Measurements from ENCODE around the gene PDX1.
"Not testable (repeated sequence)": the region's sequence is repeated elsewhere in the genome, so short reads cannot be mapped to it uniquely, and the experiment has no call there.

Gene PDX1

DNA sequence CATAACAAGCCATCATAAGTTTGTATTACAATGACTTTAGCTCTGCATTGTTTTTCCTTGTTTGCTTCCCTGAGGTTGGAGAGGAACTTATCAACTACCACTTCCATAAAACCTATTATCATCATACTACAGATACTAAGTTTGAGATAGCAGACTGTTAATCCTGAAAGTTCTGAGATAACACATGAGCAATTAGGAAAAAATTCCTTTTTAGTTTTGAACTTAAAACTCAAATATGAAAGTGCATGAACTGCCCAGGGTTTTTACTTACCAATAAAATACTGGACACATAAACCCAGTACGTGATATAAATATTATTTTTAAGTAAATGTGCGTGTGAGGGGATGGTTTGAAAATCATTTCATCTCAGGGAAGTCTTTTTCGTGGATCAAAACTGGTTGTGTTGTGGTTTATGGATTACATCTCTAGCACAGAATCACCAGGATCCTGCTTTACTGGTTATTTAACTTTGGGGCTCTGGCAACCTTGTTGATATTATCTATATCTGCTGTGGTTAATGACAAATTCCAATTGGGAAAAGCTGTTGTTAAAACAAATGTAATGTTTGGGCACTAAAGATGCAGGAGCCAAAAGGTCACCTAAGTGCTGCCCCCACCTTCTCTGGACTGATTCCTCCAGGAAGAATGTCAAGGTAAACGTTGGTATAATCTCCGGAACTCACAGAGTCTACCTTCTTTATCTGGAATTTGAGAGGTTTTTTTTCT lies 36.9 kb downstream of the PDX1 start:
- no peak for DNase-seq (ENCODE audit: low read depth, low spot score)

- no peak for DNase-seq (ENCODE audit: low read depth, low spot score)
These were observed 40.2 kb downstream of the PDX1 start for GRCh38 chr13:27959976-27960361.

GRCh38 chr13:27960362-27961226 lies 40.8 kb downstream of the PDX1 start:
- DNase-seq (ENCODE audit: low read depth, low spot score), result no peak

DNA sequence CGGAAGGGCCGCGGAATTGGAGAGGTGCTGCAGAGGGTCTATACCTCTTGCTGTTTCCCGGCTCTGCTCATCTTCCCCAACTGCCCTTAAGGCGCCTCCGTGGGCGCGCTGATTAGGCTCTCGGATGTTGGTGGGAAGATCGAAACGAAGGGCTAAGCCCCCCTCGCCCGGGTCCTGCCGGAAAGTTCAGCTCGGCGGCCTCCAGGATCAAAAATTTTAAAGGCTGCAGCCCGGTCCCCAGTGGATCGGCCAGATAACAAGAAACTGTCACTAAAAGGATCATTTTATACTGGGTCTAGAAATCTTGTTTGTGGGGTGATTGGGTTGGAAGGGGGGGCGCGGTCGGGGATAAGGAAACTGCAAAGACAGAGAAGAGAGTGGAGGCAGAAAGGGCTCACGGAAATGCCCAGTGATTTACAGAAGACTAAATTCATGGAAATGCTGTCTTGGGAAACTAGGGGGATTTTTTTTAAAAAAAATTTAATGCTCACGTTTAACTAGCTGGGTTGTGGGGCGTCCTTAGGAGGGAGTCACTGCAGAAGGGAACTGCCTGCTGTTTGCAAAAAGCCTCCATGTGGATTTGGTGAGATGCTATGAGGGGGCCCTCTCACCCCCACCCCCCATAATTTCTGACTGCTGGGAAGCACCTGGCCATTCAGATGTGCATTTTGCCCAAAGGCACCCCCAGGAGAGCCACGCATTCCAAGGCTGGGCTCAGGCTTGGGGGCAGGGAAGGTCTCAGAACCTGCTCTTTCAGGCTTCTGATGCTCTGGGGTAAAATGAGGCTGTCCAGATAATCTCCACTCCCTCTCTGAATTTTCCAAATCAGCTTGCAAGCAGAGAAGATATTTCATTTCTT lies 41.7 kb downstream of the PDX1 start:
- no peak for DNase-seq (ENCODE audit: low read depth, low spot score)

GRCh38 chr13:27962128-27962841 lies 42.5 kb downstream of the PDX1 start:
- DNase-seq (ENCODE audit: low read depth, low spot score), result no peak

DNA sequence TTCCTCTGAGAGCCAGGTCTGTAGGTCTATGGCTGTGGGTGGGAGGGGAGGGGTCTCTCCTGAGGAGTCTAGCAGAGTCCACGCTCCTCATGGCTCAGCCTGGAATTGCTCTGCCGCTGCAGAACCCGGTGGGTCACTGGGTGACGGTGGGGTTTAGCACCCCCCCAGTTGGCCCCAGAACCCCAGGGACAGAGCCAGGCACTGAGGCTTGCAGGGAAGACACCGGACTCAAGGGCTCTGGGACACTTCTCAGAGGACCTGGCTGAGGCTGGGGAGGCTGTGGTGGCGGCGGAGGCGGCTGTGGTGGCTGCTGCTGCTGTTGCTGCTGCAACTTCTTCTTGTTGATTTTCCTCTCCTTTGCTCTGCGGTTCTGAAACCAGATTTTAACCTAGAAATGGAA lies 43.2 kb downstream of the PDX1 start:
- no peak for DNase-seq (ENCODE audit: low read depth, low spot score)

- DNase-seq (ENCODE audit: low read depth, low spot score), result no peak
These were observed 43.7 kb downstream of the PDX1 start for GRCh38 chr13:27963491-27963890.

- not testable (repeated sequence) for DNase-seq (ENCODE audit: low read depth, low spot score)
These were observed 44.4 kb downstream of the PDX1 start for GRCh38 chr13:27964206-27964605.

DNA sequence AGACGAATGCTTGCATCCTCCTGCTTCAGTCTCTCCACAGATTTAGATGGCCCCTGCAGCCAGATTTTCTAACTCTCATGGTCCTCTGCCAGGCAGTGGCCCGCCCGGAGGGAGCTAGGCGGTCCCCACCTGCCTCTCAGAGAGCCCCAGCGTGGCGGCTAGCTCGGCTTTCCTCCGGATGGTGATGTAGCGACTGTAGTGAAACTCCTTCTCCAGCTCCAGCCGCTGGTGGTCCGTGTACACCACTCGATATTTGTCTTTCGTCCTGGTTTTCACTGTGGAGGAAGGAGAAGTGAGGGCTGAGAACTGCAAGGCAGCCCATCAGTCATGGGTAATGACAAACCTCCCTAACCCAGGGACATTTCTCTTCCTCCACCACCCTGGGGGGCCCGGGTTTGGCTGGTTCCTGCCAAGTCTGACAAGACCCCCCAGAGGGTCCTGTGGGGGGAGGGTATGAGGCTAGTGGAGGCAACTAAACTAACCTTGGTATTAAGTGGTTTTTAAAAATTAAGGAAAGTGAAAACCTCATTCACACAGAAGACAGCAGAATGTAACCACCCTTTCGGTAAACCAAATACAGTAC lies 45.0 kb downstream of the PDX1 start:
- no peak for DNase-seq (ENCODE audit: low read depth, low spot score)

GRCh38 chr13:27965343-27965739 lies 45.5 kb downstream of the PDX1 start:
- DNase-seq (ENCODE audit: low read depth, low spot score), result no peak

DNA sequence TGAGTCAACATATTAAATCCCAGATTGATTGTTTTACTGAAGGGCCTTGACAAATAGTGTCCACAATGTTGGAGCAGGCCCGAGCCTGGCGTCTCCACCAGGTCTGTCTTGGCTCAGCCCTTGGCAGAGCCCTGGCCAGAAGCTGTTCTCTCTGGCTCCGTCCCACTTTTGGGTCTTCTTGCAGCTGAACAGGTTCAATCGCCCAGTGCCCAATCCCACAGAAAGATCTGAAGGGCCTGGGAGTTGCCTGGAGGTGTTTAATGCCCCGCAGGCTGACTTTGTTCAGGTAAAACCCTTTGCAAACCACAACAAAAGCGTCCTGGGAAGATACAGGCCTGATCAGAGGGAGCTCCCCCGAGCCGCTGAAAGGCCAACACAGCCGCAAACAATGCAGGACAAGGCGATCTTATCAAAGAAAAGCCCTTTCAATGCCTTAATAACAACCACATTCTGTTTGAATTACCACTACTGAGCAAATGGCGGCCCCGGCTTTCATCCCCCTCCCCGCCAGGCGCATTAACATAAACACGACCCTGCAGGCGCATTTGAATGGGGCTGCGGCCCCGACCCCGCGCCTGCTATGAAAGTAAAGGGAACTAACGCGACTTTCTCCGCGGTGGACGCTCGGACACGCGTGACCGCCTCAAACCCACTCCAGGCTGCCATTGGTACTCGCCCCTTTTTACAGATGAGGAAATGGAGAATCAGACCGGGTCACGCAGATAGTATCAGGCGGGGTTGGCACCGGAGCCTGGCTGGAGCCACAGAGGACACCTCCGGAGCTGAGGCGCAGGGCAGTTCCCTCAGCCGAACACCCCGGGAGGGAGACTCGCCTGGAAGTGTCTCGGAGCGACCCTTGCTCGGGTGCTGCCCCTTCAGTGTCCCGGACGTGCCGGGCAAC lies 46.2 kb downstream of the PDX1 start:
- no peak for DNase-seq (ENCODE audit: low read depth, low spot score)

DNA sequence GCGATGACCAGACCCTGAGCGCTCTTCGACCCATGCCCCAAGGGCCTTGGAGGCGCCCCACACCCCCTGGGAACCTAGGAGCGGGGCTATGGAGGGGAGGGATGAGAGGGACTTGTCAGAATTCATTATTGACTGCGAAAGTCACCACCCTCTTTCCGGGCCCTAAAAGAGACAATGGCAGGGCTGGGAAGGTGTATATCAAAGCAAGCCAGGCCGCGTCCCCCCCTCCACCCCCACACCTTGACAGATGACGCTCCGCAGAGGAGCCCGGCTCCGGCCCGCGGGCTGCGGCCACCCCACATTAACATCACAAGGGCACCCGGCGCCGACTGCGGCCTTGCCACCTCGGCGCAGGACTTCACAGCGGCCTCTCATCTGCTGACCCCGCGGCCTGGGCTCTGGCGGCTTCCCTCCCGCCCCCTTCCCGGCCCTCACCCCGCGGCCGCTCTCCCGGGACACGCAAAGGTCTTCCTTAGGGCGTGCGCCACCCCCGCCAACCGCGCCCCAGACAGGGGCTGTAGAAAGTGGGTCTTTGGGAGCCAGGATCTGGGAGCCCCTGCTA lies 46.9 kb downstream of the PDX1 start:
- no peak for DNase-seq (ENCODE audit: low read depth, low spot score)

GRCh38 chr13:27967203-27967735 lies 47.5 kb downstream of the PDX1 start:
- no peak for DNase-seq (ENCODE audit: low read depth, low spot score)

- DNase-seq (ENCODE audit: low read depth, low spot score), result no peak
These were observed 48.0 kb downstream of the PDX1 start for GRCh38 chr13:27967736-27968315.

GRCh38 chr13:27968316-27969081 lies 48.7 kb downstream of the PDX1 start:
- DNase-seq (ENCODE audit: low read depth, low spot score), result no peak

GRCh38 chr13:27969082-27969865 lies 49.5 kb downstream of the PDX1 start, which contains the start of gene CDX2:
TSS of gene CDX2 (minus strand) at chr13:27969315. CDS start at chr13:27969006, 309 bp downstream.
- no peak for DNase-seq (ENCODE audit: low read depth, low spot score)

DNA sequence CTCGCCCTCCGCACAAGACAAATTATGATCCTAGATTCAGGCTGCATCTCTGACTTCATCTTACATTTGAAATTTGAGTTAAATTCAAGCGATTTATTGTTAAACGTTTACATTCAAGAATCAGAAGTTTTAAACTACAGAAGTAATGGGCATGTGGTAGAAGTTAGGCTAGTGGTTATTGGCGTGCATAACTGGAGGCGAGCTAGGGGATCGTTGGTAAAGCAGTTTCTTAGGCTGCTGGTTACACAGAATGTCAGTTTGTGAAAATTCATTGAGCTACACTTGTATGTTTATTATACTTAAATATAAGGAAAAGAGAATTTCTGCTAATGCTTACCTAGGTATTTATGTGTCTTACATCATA lies 50.0 kb downstream of the PDX1 start:
- no peak for DNase-seq (ENCODE audit: low read depth, low spot score)

Data from brain pericyte (primary cell).